ENCODE data around the gene EPS8L1.

DNA sequence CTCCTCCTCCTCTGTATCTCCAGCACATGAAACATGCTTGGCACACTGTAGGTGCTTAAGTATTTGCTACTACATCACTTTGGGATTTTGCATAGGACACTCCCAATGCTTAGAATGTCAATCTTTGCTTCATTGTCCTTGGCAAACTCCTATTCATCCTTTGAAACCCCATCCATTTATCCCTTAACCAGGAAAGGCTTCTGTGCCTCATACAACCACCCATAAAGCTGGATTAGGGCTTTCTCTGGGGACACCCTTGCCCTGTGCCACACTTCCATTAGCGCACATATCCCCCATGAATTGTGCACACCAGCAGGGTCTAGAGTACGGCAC lies 5.8 kb upstream of the EPS8L1 start:
- TF ChIP-seq POLR2A (IDR thresholded peaks at IDR 0.05; ENCODE audit: low read depth), result no peak
- no peak for TF ChIP-seq EP300 (IDR thresholded peaks at IDR 0.05)
